HUES48 (cell line): ENCODE measurements around the gene ACSL1.

ENCODE experiments used
- H3K27ac ChIP-seq: one replicate; pipeline ENCODE4 v1.7.0; 2013; ENCODE audit warnings: low read depth, low read length, inconsistent platforms
- H3K27me3 ChIP-seq: 2 replicates; pipeline ENCODE4 v1.6.1; 2013; ENCODE audit warnings: mild to moderate bottlenecking, low read length; ENCODE audit not compliant: control insufficient read depth, insufficient read depth
- H3K36me3 ChIP-seq: 2 replicates; pipeline ENCODE4 v1.6.1; 2013; ENCODE audit warnings: low read length; ENCODE audit not compliant: control insufficient read depth, insufficient read depth
- H3K4me1 ChIP-seq: 2 replicates; pipeline ENCODE4 v1.6.1; 2013; ENCODE audit warnings: mild to moderate bottlenecking, low read length; ENCODE audit not compliant: control insufficient read depth, insufficient read depth
- H3K4me3 ChIP-seq: 2 replicates; pipeline ENCODE4 v1.5.1; 2013; ENCODE audit warnings: mild to moderate bottlenecking, low read depth, low read length
- H3K9ac ChIP-seq: 2 replicates; pipeline ENCODE4 v1.6.1; 2013; ENCODE audit warnings: mild to moderate bottlenecking, low read depth, low read length, moderate library complexity
- H3K9me3 ChIP-seq: 2 replicates; pipeline ENCODE4 v1.6.1; 2013; ENCODE audit warnings: low read length; ENCODE audit not compliant: control insufficient read depth, insufficient read depth

Gene ACSL1

GRCh38 chr4:184853436-184853835 is 27.7 kb upstream of the ACSL1 start:
- Histone ChIP-seq H3K4me3 (no peak overlapping the region), H3K4me1 (no peaks in the 10 kb centered on the region), H3K27me3 (no peaks in the 10 kb centered on the region), H3K27ac (no peak overlapping the region), H3K9ac (no peak overlapping the region), H3K9me3 (no peaks in the 10 kb centered on the region), H3K36me3 (no peaks in the 10 kb centered on the region)

- H3K4me1 ChIP-seq: no peaks in the 10 kb centered on the region
- H3K9ac ChIP-seq: no peak overlapping the region
- H3K27ac ChIP-seq: no peak overlapping the region
- H3K36me3 ChIP-seq: no peaks in the 10 kb centered on the region
- no peak overlapping the region for H3K4me3 ChIP-seq
- no peaks in the 10 kb centered on the region for H3K27me3 ChIP-seq
- no peaks in the 10 kb centered on the region for H3K9me3 ChIP-seq
These were observed 26.1 kb upstream of the ACSL1 start for GRCh38 chr4:184851886-184852285.

GRCh38 chr4:184851200-184851541 is 25.4 kb upstream of the ACSL1 start:
- Histone ChIP-seq H3K4me1 (no peaks in the 10 kb centered on the region), H3K27me3 (no peaks in the 10 kb centered on the region), H3K36me3 (no peaks in the 10 kb centered on the region), H3K9me3 (no peaks in the 10 kb centered on the region), H3K4me3 (no peak overlapping the region), H3K27ac (no peak overlapping the region), H3K9ac (no peak overlapping the region)

GRCh38 chr4:184850431-184851199 is 24.8 kb upstream of the ACSL1 start:
- no peaks in the 10 kb centered on the region for H3K27me3 ChIP-seq
- no peaks in the 10 kb centered on the region for H3K36me3 ChIP-seq
- no peaks in the 10 kb centered on the region for H3K4me1 ChIP-seq
- no peak overlapping the region for H3K9ac ChIP-seq
- H3K9me3 ChIP-seq: no peaks in the 10 kb centered on the region
- H3K4me3 ChIP-seq: no peak overlapping the region
- H3K27ac ChIP-seq: no peak overlapping the region

GRCh38 chr4:184850018-184850417 is 24.2 kb upstream of the ACSL1 start:
- no peaks in the 10 kb centered on the region for H3K36me3 ChIP-seq
- no peak overlapping the region for H3K27ac ChIP-seq
- no peaks in the 10 kb centered on the region for H3K9me3 ChIP-seq
- H3K4me3 ChIP-seq: no peak overlapping the region
- no peaks in the 10 kb centered on the region for H3K27me3 ChIP-seq
- H3K9ac ChIP-seq: no peak overlapping the region
- no peaks in the 10 kb centered on the region for H3K4me1 ChIP-seq

GRCh38 chr4:184849185-184849584 is 23.4 kb upstream of the ACSL1 start:
- no peak overlapping the region for H3K27ac ChIP-seq
- no peaks in the 10 kb centered on the region for H3K9me3 ChIP-seq
- no peaks in the 10 kb centered on the region for H3K36me3 ChIP-seq
- no peaks in the 10 kb centered on the region for H3K4me1 ChIP-seq
- H3K27me3 ChIP-seq: no peaks in the 10 kb centered on the region
- H3K4me3 ChIP-seq: no peak overlapping the region
- no peak overlapping the region for H3K9ac ChIP-seq

- H3K27ac ChIP-seq: no peak overlapping the region
- H3K9me3 ChIP-seq: no peaks in the 10 kb centered on the region
- H3K4me1 ChIP-seq: no peaks in the 10 kb centered on the region
These were observed 22.7 kb upstream of the ACSL1 start for GRCh38 chr4:184848510-184848909.

GRCh38 chr4:184846531-184846930 is 20.8 kb upstream of the ACSL1 start:
- no peaks in the 10 kb centered on the region for H3K27me3 ChIP-seq
- H3K27ac ChIP-seq: no peak overlapping the region
- no peak overlapping the region for H3K9ac ChIP-seq
- no peak overlapping the region for H3K4me3 ChIP-seq
- H3K9me3 ChIP-seq: no peaks in the 10 kb centered on the region
- H3K36me3 ChIP-seq: no peaks in the 10 kb centered on the region
- H3K4me1 ChIP-seq: no peaks in the 10 kb centered on the region

More at GRCh38 chr4:184848510-184848909, 22.7 kb upstream of the ACSL1 start:
- Histone ChIP-seq H3K27me3 (no peaks in the 10 kb centered on the region), H3K36me3 (no peaks in the 10 kb centered on the region), H3K9ac (no peak overlapping the region), H3K4me3 (no peak overlapping the region)

- no peaks in the 10 kb centered on the region for H3K9me3 ChIP-seq
- no peak overlapping the region for H3K4me3 ChIP-seq
- H3K27ac ChIP-seq: no peak overlapping the region
- no peaks in the 10 kb centered on the region for H3K27me3 ChIP-seq
- H3K4me1 ChIP-seq: no peaks in the 10 kb centered on the region
- H3K36me3 ChIP-seq: no peaks in the 10 kb centered on the region
- H3K9ac ChIP-seq: no peak overlapping the region
These were observed 19.7 kb upstream of the ACSL1 start for GRCh38 chr4:184845367-184846021.

- no peaks in the 10 kb centered on the region for H3K9me3 ChIP-seq
- no peak overlapping the region for H3K9ac ChIP-seq
These were observed 19.0 kb upstream of the ACSL1 start for GRCh38 chr4:184844742-184845141.

GRCh38 chr4:184843984-184844554 is 18.3 kb upstream of the ACSL1 start:
- Histone ChIP-seq H3K9me3 (no peaks in the 10 kb centered on the region), H3K27ac (no peak overlapping the region), H3K4me3 (no peak overlapping the region), H3K4me1 (no peaks in the 10 kb centered on the region), H3K9ac (no peak overlapping the region), H3K27me3 (no peaks in the 10 kb centered on the region), H3K36me3 (no peaks in the 10 kb centered on the region)

More at GRCh38 chr4:184844742-184845141, 19.0 kb upstream of the ACSL1 start:
- no peaks in the 10 kb centered on the region for H3K27me3 ChIP-seq
- no peaks in the 10 kb centered on the region for H3K4me1 ChIP-seq
- H3K4me3 ChIP-seq: no peak overlapping the region
- no peaks in the 10 kb centered on the region for H3K36me3 ChIP-seq
- H3K27ac ChIP-seq: no peak overlapping the region
